Measurements from ENCODE around the gene LYZL6.
"Not testable (repeated sequence)": the region's sequence is repeated elsewhere in the genome, so short reads cannot be mapped to it uniquely, and the experiment has no call there.

Gene LYZL6

DNA sequence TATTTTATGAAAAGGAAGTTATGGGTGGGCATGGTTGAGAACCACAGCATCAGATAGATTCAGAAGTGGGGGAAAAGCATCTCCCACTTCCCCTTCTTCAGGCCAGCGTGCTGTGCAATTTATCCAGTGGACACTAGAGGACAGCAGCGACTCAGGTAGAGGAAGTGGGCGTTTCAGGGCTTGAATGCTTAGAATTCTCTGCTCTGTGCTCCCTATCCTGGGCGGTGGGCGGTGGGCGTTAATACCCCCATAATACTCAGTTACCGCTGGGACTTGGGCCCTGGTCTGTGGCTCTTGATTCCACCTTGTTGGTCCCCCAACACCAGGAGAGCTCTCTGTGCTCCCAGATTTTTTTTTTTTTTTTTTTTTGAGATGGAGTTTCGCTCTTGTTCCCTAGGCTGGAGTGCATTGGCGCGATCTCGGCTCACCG lies 3.7 kb upstream of the LYZL6 start:
- H3K4me3 ChIP-seq (ENCODE audit: low read depth, low read length), result no peak overlapping the region
- TF ChIP-seq, protein P1, sequence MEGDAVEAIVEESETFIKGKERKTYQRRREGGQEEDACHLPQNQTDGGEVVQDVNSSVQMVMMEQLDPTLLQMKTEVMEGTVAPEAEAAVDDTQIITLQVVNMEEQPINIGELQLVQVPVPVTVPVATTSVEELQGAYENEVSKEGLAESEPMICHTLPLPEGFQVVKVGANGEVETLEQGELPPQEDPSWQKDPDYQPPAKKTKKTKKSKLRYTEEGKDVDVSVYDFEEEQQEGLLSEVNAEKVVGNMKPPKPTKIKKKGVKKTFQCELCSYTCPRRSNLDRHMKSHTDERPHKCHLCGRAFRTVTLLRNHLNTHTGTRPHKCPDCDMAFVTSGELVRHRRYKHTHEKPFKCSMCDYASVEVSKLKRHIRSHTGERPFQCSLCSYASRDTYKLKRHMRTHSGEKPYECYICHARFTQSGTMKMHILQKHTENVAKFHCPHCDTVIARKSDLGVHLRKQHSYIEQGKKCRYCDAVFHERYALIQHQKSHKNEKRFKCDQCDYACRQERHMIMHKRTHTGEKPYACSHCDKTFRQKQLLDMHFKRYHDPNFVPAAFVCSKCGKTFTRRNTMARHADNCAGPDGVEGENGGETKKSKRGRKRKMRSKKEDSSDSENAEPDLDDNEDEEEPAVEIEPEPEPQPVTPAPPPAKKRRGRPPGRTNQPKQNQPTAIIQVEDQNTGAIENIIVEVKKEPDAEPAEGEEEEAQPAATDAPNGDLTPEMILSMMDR (IDR thresholded peaks at IDR 0.05; ENCODE audit: borderline replicate concordance, insufficient read depth, low read depth, low read length), result peak; percentile 93

DNA sequence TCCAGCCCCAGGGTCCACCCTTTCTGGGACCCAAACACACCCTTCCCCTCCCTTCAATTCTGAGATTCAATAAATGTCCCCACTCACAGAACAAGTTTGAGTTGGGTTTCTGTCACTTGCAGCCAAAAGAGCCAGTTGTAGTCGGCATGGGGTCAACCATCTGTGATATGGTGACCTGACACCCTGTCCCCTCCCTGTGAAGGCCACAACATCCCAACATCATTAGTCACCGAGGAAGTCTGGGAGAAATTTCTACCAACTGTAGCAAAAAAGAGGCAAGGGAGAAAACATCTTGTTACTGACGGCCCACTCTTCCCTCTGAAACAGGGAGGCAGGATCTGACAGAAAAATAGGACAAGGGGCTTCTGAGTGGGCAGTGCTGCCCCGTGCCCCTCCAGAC lies 638 bp upstream of the LYZL6 start:
- H3K4me3 ChIP-seq (ENCODE audit: low read depth, low read length), result no peak overlapping the region
- TF ChIP-seq, protein P1 (IDR thresholded peaks at IDR 0.05; ENCODE audit: borderline replicate concordance, insufficient read depth, low read depth, low read length), result no peak

DNA sequence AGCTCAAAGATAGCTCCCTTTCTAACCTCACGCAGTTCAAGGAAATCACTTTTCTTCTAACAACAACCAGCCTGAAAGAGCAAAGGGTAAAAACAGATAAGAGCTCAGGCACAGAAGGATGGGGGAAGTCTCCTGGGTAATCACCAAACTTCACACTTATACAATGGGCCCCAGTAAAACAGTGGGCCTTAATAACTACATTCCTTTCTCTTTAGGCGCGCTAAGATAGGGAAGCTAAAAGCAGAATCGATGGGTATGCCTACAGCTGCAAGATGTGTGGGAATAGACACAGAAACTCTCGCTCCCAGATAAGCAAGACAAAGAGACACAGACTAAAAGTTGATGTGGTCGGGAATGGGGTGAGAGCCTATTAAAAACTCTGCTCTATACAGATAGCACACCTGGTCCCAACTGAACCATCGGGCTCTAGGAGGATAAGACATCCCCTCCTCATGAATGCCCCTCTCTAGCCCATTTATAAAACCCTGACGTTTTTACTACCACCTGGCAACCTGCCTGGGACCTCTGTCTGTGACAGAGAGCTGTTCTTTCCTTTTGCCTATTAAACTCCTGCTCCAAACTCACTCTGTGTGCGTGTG lies 826 bp downstream of the LYZL6 start:
- no peak overlapping the region for H3K4me3 ChIP-seq (ENCODE audit: low read depth, low read length)
- TF ChIP-seq, protein P1 (IDR thresholded peaks at IDR 0.05; ENCODE audit: borderline replicate concordance, insufficient read depth, low read depth, low read length), result no peak

DNA sequence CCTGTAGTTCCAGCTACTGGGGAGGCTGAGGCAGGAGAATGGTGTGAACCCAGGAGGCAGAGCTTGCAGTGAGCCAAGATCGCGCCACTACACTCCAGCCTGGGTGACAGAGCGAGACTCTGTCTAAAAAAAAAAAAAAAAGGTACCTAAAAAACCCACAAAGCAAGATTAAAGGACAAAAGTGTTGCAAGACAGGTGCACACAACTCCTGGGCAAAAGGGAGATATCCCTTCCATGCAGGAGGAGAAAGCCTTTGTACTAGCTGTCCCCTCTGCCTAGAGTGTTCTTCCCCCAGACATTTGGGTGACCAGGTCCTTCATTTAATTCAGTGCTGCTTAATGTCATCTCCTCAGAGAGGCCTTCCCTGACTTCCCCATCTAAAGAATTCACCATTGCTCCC lies 5.0 kb downstream of the LYZL6 start:
- H3K4me3 ChIP-seq (ENCODE audit: low read depth, low read length), result not testable (repeated sequence)

DNA sequence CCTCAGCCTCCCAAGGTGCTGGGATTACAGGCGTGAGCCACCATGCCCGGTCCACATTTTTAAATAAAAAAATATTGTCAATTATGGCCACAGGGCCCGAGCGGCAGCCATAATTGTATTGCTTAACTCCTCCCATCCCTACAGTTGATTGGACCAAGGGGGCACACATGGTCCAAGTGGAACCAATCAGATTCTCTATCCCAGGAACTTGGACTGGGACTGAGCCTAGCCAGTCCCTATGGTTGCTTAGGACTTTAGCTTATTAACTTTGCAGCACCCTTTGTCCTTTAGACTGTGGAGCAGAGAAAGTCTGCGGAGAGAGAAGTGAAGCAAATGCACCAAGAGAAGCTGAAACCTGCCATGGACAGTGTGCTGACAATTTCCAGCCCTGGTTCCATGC lies 7.5 kb downstream of the LYZL6 start:
- TF ChIP-seq, protein P1 (IDR thresholded peaks at IDR 0.05; ENCODE audit: borderline replicate concordance, insufficient read depth, low read depth, low read length), result no peak

DNA sequence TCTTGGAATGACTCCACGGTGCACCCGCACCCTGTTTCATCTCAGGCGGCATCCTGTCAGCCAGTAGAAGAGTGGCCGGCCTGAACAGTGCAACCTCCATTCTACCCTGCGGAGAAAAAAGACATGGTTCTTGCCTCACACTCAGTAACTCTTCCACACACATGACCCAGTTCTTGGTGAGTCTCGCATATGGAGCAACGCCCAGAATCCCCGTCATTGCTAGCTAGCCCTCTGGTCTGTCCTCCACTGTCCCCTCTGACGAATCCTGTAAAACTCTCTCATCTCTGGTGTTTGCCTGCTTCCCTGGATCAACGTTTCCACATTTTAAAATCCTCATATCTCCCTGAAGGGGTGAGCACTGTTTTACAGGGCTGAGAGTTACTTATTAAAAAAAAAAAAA lies 8.8 kb downstream of the LYZL6 start:
- TF ChIP-seq, protein P1 (IDR thresholded peaks at IDR 0.05; ENCODE audit: borderline replicate concordance, insufficient read depth, low read depth, low read length), result no peak
- H3K4me3 ChIP-seq (ENCODE audit: low read depth, low read length), result no peak overlapping the region

More for the DNA sequence above, 7.5 kb downstream of the LYZL6 start:
- no peak overlapping the region for H3K4me3 ChIP-seq (ENCODE audit: low read depth, low read length)

DNA sequence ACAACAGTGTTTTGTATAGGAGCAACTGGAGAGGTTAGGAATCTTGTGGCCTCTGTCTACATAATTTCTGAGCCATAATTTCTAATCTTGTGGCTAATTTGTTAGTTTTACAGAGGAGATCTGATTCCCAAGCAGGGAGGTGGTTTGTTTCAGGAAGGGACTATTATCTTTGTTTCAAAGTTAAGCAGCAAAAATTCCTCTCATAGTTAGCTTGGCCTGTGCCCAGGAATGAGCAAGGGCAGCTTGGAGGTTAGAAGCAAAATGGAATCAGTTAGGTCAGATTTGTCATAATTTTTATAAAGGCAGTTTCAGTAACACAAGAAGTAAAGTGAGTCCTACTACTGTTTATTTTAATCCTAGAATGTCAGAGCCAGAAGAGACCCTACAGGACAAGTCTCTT lies 10.9 kb downstream of the LYZL6 start:
- TF ChIP-seq, protein P1 (IDR thresholded peaks at IDR 0.05; ENCODE audit: borderline replicate concordance, insufficient read depth, low read depth, low read length), result no peak
- no peak overlapping the region for H3K4me3 ChIP-seq (ENCODE audit: low read depth, low read length)
